SK-N-SH (cell line): Measurements from ENCODE around the gene CYBC1. TPM values are rescaled to one million over a fixed set of nuclear protein-coding genes. Genes with fewer than 3 reads are reported as not detected.
A peak's percentile ranks its signal among the peaks of the same experiment; 100 is the strongest.

Experiments
- CTCF ChIA-PET: fragments of 300-600, 350-600 bp; formaldehyde crosslinking; extraction: SDS; loops from one replicate; lab custom pipeline; 2021; lab: Yijun Ruan, JAX
- POLR2A ChIA-PET: fragments of 350-600 bp; sonication (Branson Sonifier 250); formaldehyde crosslinking; extraction: SDS; loops from one replicate; lab custom pipeline; 2020; ENCODE audit warnings: antibody characterized with exemption, inconsistent platforms; lab: Yijun Ruan, JAX
- DNase-seq: peaks from one replicate; pipeline ENCODE4 v3.0.0; 2012
- H2AFZ ChIP-seq: fragments of 200-600 bp; sonication (generic); 2 replicates; pipeline ENCODE4 v1.8.1; 2016; ENCODE audit warnings: antibody characterized with exemption, mild to moderate bottlenecking, low read depth
- H3F3A ChIP-seq: fragments of 200-600 bp; sonication (generic); replicated peaks from 2 replicates; pipeline ENCODE3; 2016; ENCODE audit warnings: antibody characterized with exemption, mild to moderate bottlenecking; ENCODE audit not compliant: insufficient read depth
- H3K27ac ChIP-seq, 2 experiments: fragments of 200-500 bp in 1 of 2; fragments of 200-600 bp in 1 of 2; sonication (Bioruptor generic) in 1 of 2; sonication (generic), shearing (Covaris generic) in 1 of 2; 2 replicates each; pipeline versions ENCODE4 v1.5.1 to v1.6.1; 2014 to 2016; ENCODE audit warnings: low read depth in 2 of 2, inconsistent platforms in 1 of 2, low read length in 1 of 2, mild to moderate bottlenecking in 1 of 2, mixed read lengths in 1 of 2
- H3K27me3 ChIP-seq: fragments of 200-600 bp; sonication (generic), shearing (Covaris generic); 2 replicates; pipeline ENCODE4 v1.6.1; 2016; ENCODE audit warnings: mixed run types; ENCODE audit not compliant: insufficient read depth
- H3K36me3 ChIP-seq, 2 experiments: fragments of 200-500 bp in 1 of 2; fragments of 200-600 bp in 1 of 2; sonication (Bioruptor generic) in 1 of 2; sonication (generic) in 1 of 2; replicated peaks in 1 of 2; 2 replicates each; pipeline versions ENCODE3 to v1.5.1; 2014 to 2016; ENCODE audit warnings: low read length in 1 of 2, mild to moderate bottlenecking in 1 of 2; ENCODE audit not compliant: insufficient read depth in 2 of 2, control insufficient read depth in 1 of 2
- H3K4me1 ChIP-seq, 2 experiments: fragments of 200-500 bp in 1 of 2; fragments of 200-600 bp in 1 of 2; sonication (Bioruptor generic) in 1 of 2; sonication (generic), shearing (Covaris generic) in 1 of 2; 2 replicates each; pipeline versions ENCODE4 v1.5.1 to v1.6.1; 2014 to 2016; ENCODE audit warnings: low read depth in 1 of 2, low read length in 1 of 2, mixed run types in 1 of 2; ENCODE audit not compliant: insufficient read depth in 2 of 2, control insufficient read depth in 1 of 2
- H3K4me2 ChIP-seq: fragments of 200-600 bp; sonication (generic), shearing (Covaris generic); 2 replicates; pipeline ENCODE4 v1.6.1; 2017; ENCODE audit warnings: mixed run types
- H3K4me3 ChIP-seq, 2 experiments: fragments of 200-500 bp in 1 of 2; fragments of 200-600 bp in 1 of 2; sonication (Bioruptor generic) in 1 of 2; sonication (generic), shearing (Covaris generic) in 1 of 2; 2 replicates each; pipeline versions ENCODE4 v1.5.1 to v1.8.1; 2014 to 2016; ENCODE audit warnings: low read depth in 2 of 2, inconsistent platforms in 1 of 2, low read length in 1 of 2, mild to moderate bottlenecking in 1 of 2, mixed read lengths in 1 of 2, moderate library complexity in 1 of 2
- H3K79me2 ChIP-seq: fragments of 200-600 bp; sonication (generic); 2 replicates; pipeline ENCODE4 v1.8.1; 2017; ENCODE audit warnings: mild to moderate bottlenecking; ENCODE audit not compliant: insufficient read depth
- H3K9ac ChIP-seq: fragments of 200-600 bp; sonication (generic); 2 replicates; pipeline ENCODE4 v1.6.1; 2017; ENCODE audit warnings: mixed run types
- H3K9me2 ChIP-seq: fragments of 200-600 bp; sonication (generic); 2 replicates; pipeline ENCODE4 v1.6.1; 2017; ENCODE audit warnings: mixed run types
- H3K9me3 ChIP-seq: fragments of 200-600 bp; sonication (generic); 2 replicates; pipeline ENCODE4 v1.6.1; 2017; ENCODE audit warnings: mixed run types, mild to moderate bottlenecking, moderate library complexity
- H4K20me1 ChIP-seq: fragments of 200-600 bp; sonication (generic); 2 replicates; pipeline ENCODE4 v1.6.1; 2017; ENCODE audit warnings: mild to moderate bottlenecking, mixed run types; ENCODE audit not compliant: insufficient read depth
- FOXJ3 ChIP-seq: sonication (generic); formaldehyde crosslinking; IDR thresholded peaks from 2 replicates; pipeline ENCODE4 v1.5.1; 2020; ENCODE audit warnings: mild to moderate bottlenecking, missing genetic modification reagents
- MAX ChIP-seq: IDR thresholded peaks from 2 replicates; pipeline ENCODE4 v1.4.0; 2012; ENCODE audit warnings: low read depth
- PBX3 ChIP-seq: IDR thresholded peaks from 2 replicates; pipeline ENCODE4; 2012
- RAD21 ChIP-seq: IDR thresholded peaks from 2 replicates; pipeline ENCODE4 v1.6.1; 2012; ENCODE audit warnings: mild to moderate bottlenecking, low read length
- whole genome bisulfite sequencing: methylation state at CpG from one replicate; pipeline ENCODE4 v1.1.6; 2017; ENCODE audit warnings: low lambda C conversion rate; 5-methylcytosine and 5-hydroxymethylcytosine counted together
- polyA plus RNA-seq, 3 experiments: library from polyadenylated mRNA; depleted of rRNA; stranded (reverse); fragments of >200 nt; gene quantifications; 2 replicates each; pipeline ENCODE4 v1.2.3, GENCODE V29; 2012
- TF ChIP-seq, protein P1 (sequence below): IDR thresholded peaks from 2 replicates; pipeline ENCODE4 v1.4.0; 2012; ENCODE audit warnings: low read depth, borderline replicate concordance

CYBC1 gene
- polyA plus RNA-seq, 1 of the 3 experiments (the other 2 are of a cell fraction) = 165 TPM

DNA sequence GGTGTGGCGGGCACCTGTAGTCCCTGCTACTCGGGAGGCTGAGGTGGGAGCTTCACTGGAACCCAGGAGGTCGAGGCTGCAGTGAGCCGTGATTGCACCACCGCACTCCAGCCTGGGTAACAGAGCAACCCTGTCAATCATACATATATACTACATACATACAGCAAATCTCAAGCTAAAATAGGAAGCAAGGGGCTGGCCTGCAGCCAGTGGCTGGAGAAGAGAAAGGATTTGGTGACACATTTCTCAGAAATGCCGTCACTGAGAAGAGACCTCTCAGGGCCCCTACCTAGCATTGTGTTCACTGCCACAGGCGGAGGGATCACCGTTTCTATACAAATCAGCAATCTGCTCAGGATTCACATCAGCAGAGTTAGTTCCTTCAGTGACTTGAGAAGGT lies 24.9 kb upstream of the CYBC1 start:
- ChIA-PET POLR2A (no interaction called here), CTCF (interaction anchor here (0.7 to 1.8 kb wide), 2 partner anchors 18 to 79 kb away, joined by 3 to 9 read pairs; no protein-coding TSS in a partner anchor)
- no peak overlapping the region for H3K9ac ChIP-seq
- no peaks in the 10 kb centered on the region for H4K20me1 ChIP-seq
- H3K79me2 ChIP-seq = 0 out of 2 replicates have a peak, but pooled peaks cover 3% of the 10 kb centered on the region
- H3K4me3 ChIP-seq = no peak overlapping the region
- H3K27me3 ChIP-seq = no peaks in the 10 kb centered on the region
- no peak overlapping the region for H3K27ac ChIP-seq
- H3K4me2 ChIP-seq = no peak overlapping the region
- WGBS = 93% methylated on average over 8 of the region's 8 CpGs
- no peak for DNase-seq
- H3K4me1 ChIP-seq = no peaks in the 10 kb centered on the region
- TF ChIP-seq RAD21 (no peak), PBX3 (0 out of 2 replicates have a peak, but pooled peaks have one; percentile 14), FOXJ3 (CRISPR knock-in tag) (no peak)
- H3K9me2 ChIP-seq = no peaks in the 10 kb centered on the region
- no peaks in the 10 kb centered on the region for H3K9me3 ChIP-seq
- H3F3A ChIP-seq = no peaks in the 10 kb centered on the region
- peaks cover 42 to 52% of the 10 kb centered on the region in 2 experiments for H3K36me3 ChIP-seq
- no peak overlapping the region for H2AFZ ChIP-seq

- 89% methylated on average over 11 of the region's 11 CpGs for WGBS
- Histone ChIP-seq H3K79me2 (0 out of 2 replicates have a peak, but pooled peaks cover 3% of the 10 kb centered on the region), H3K9me3 (no peaks in the 10 kb centered on the region), H2AFZ (no peak overlapping the region), H3K27ac (no peak overlapping the region), H4K20me1 (no peaks in the 10 kb centered on the region), H3K36me3 (peaks cover 34 to 46% of the 10 kb centered on the region in 2 experiments), H3K9ac (no peak overlapping the region), H3K4me3 (no peak overlapping the region), H3K27me3 (no peaks in the 10 kb centered on the region), H3K9me2 (no peaks in the 10 kb centered on the region), H3F3A (no peaks in the 10 kb centered on the region), H3K4me1 (no peaks in the 10 kb centered on the region), H3K4me2 (no peak overlapping the region)
- ChIA-PET POLR2A (no interaction called here), CTCF (interaction anchor here (1.0 to 1.8 kb wide), 2 partner anchors 14 to 19 kb away, joined by 3 to 9 read pairs; no protein-coding TSS in a partner anchor)
- TF ChIP-seq PBX3 (no peak), MAX (no peak)
- TF ChIP-seq, protein P1, sequence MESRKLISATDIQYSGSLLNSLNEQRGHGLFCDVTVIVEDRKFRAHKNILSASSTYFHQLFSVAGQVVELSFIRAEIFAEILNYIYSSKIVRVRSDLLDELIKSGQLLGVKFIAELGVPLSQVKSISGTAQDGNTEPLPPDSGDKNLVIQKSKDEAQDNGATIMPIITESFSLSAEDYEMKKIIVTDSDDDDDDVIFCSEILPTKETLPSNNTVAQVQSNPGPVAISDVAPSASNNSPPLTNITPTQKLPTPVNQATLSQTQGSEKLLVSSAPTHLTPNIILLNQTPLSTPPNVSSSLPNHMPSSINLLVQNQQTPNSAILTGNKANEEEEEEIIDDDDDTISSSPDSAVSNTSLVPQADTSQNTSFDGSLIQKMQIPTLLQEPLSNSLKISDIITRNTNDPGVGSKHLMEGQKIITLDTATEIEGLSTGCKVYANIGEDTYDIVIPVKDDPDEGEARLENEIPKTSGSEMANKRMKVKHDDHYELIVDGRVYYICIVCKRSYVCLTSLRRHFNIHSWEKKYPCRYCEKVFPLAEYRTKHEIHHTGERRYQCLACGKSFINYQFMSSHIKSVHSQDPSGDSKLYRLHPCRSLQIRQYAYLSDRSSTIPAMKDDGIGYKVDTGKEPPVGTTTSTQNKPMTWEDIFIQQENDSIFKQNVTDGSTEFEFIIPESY = no peak
- no peak for DNase-seq
Observed at GRCh38 chr17:82474223-82475010, 23.9 kb upstream of the CYBC1 start.
